Measurements from ENCODE around the gene TIGAR. TPM values are rescaled to one million over a fixed set of nuclear protein-coding genes. Genes with fewer than 3 reads are reported as not detected.

Gene TIGAR
- total and polyA plus RNA-seq, 11 donors = 3.6 to 16.4 (median 11.3) TPM

DNA sequence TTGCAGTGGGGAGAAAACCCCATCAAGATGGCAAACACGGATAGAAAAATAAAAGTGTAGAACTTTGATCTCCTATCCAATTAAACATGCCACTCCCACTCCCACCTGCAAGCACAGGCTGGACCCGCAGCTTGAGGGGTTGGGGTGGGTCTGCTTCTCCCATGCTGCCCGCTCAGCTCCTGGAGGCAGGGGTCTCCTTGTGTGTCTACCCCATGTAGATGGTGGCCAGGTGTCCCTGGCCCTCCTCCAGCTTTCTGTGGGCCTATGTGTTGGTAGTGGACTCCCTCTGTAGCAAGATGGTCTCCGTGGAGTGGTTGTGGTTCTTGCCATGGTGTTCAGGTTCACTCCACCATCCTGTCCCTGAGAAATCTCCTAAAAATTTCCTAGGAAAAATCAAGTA is 82.0 kb downstream of the TIGAR start:
- peaks cover 0 to 3% (median 0%) of the 10 kb centered on the region in 9 donors for H3K27me3 ChIP-seq
- DNase-seq (no peak), ATAC-seq (no peak)
- intact Hi-C loops (cut with DNase I) = no loop called here
- H3K36me3 ChIP-seq = no peaks in the 10 kb centered on the region
- H3K9me3 ChIP-seq = no peaks in the 10 kb centered on the region
- no peak overlapping the region for H3K27ac ChIP-seq
- no peak for TF ChIP-seq POLR2A (IDR thresholded peaks at IDR 0.05)
- TF ChIP-seq, protein P1, sequence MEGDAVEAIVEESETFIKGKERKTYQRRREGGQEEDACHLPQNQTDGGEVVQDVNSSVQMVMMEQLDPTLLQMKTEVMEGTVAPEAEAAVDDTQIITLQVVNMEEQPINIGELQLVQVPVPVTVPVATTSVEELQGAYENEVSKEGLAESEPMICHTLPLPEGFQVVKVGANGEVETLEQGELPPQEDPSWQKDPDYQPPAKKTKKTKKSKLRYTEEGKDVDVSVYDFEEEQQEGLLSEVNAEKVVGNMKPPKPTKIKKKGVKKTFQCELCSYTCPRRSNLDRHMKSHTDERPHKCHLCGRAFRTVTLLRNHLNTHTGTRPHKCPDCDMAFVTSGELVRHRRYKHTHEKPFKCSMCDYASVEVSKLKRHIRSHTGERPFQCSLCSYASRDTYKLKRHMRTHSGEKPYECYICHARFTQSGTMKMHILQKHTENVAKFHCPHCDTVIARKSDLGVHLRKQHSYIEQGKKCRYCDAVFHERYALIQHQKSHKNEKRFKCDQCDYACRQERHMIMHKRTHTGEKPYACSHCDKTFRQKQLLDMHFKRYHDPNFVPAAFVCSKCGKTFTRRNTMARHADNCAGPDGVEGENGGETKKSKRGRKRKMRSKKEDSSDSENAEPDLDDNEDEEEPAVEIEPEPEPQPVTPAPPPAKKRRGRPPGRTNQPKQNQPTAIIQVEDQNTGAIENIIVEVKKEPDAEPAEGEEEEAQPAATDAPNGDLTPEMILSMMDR (IDR thresholded peaks at IDR 0.05) = no peak
- H3K4me3 ChIP-seq = no peak overlapping the region
- H3K4me1 ChIP-seq = no peaks in the 10 kb centered on the region
- WGBS, 4 donors = 88 to 92% (median 90%) methylated on average over 4 of the region's 4 CpGs

Other genes with a start within 250 kb of the TIGAR start
- gene CCND2, start 47.5 kb upstream of the TIGAR start, total RNA-seq = 100 to 1,000 TPM; 157 to 620 (median 219) TPM
- 10 to 100 TPM; 48.0 to 49.4 TPM for gene CCND2, start 47.5 kb upstream of the TIGAR start, polyA plus RNA-seq
- gene FGF23, start 58.5 kb downstream of the TIGAR start, total RNA-seq = under 1 TPM in 2 of 9 donors, not detected in 7; 0.10 to 0.15 TPM
- gene FGF23, start 58.5 kb downstream of the TIGAR start, polyA plus RNA-seq = under 1 TPM in 1 of 2 donors, not detected in 1; 0.04 TPM
- not detected for gene FGF6, start 124.6 kb downstream of the TIGAR start, total RNA-seq
- not detected for gene FGF6, start 124.6 kb downstream of the TIGAR start, polyA plus RNA-seq
- gene RAD51AP1, start 217.7 kb downstream of the TIGAR start, total RNA-seq = 1 to 10 TPM in 5 of 9 donors, under 1 TPM in 3, not detected in 1; 0.55 to 8.2 (median 1.6) TPM
- gene RAD51AP1, start 217.7 kb downstream of the TIGAR start, polyA plus RNA-seq = under 1 TPM; 0.19 to 0.79 TPM
- 10 to 100 TPM; 21.4 to 42.7 (median 30.7) TPM for gene DYRK4, start 241.0 kb downstream of the TIGAR start, total RNA-seq
- gene DYRK4, start 241.0 kb downstream of the TIGAR start, polyA plus RNA-seq = 10 to 100 TPM; 35.5 to 52.5 TPM